ENCODE results near the gene ARHGAP6.

DNA sequence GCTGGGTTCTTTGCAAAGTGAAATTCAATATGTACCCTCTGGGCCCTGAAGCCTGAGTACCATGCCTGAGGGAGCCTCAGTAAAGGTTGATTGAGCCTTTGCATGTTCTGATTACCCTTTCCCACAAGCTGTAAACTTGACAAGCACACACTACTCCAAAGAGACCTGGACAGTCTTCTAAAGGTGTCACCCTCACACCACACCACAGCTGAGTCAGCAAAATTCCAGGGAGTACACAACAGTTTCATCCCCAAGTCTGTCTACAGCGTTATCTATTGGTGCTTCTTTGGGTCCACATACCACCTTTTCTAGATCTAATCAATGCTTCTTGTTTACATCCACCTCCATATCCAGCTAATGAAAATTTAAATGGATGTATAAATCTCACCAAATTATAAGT, 191.7 kb downstream of the ARHGAP6 start:
- TF ChIP-seq EZH2 (IDR thresholded peaks at IDR 0.05; ENCODE audit: insufficient read depth, poor library complexity, severe bottlenecking) (no peak), EZH2phosphoT487 (IDR thresholded peaks at IDR 0.05; ENCODE audit: insufficient read depth, low read depth) (no peak)

All from GM23248 (cell line).